Stimulated activated CD8-positive, alpha-beta memory T cell treated with anti-CD3 and anti-CD28 coated beads, Interleukin-4, amount 100 ng/mL, for 24 hours (primary cell): Measurements from ENCODE around the gene DCAF11.

Experiments used
- DNase-seq: peaks from one replicate; pipeline ENCODE4 v3.0.0-alpha.2; 2020; ENCODE audit warnings: low read depth

Gene DCAF11

GRCh38 chr14:24114532-24115421 is at the start of gene DCAF11, which contains the start of gene NRL:
Gene DCAF11, plus strand, starts transcription at chr14:24114777. Its CDS starts 818 bp downstream, at chr14:24115595.
Gene NRL, minus strand, starts transcription at chr14:24114949. Its CDS starts 32,101 bp downstream, at chr14:24082848.
- DNase-seq: peak; percentile 97

DNA sequence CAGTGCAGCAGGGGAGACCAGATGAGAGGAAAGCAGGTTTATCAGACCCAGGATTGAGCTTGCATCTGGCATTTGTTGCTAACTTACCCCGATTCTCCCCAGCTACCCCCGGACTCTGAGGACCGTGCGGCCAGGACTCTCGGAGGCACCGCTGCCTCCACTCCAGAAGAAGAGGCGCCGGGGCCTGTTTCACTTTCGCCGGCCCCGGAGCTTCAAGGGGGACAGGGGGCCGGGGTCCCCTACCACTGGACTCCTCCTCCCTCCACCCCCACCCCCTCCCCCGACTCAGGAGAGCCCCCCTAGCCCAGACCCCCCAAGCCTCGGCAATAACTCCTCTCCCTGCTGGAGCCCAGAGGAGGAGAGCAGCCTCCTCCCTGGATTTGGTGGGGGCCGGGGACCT is 49.7 kb upstream of the DCAF11 start:
- DNase-seq: no peak

DNA sequence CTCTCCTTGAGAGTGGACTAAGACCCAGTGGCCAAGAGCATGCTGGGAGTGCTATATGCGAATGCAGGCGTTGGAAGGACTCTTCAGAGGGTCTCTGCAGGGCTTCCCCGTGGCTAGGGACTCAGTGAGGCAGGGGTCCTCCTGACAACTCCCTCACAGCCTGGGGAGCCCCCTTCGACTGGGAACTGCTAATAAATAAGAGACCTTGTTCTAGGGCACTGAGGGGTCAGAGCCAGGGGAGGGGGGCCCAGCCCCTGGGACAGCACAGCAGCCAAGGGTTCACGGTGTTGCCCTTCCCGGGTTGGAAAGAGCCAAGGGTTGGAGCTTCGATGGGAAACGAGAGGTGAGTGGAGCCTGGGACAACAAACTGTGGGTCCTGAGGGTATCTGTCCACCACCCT is 49.2 kb upstream of the DCAF11 start:
- DNase-seq: no peak

DNA sequence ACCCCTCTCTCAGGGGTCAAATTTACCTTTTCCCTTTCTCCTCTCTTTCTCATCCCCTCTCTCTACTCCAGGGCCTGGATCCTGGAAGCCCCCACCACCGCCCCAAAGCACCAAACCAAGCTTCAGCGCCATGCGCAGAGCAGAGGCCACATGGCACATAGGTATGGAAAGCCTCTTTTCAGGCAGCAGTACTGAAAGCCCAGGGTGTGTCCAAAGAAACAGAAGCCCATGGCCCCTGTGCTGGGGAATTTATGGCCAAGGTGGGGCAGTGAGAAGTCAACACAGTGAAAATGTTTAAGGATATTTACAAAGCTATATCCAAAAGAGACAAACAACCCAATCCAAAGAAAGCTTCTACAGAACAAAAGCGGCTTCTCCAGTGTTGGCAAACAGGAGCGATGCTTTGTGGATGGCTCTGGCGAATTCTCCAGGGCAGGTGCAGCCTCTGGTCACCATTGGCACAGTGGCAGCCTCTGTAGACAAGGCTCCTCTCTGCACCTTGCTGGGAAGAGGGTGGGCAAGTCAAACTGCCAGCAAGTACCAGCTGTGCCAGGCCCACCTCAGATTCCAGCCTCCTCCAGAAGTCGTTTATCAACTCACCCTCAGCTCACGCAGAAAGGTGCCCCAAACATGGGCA is 48.0 kb upstream of the DCAF11 start:
- no peak for DNase-seq

- no peak for DNase-seq
Measured at GRCh38 chr14:24067133-24068082, 47.2 kb upstream of the DCAF11 start.

GRCh38 chr14:24068711-24069410 is 45.7 kb upstream of the DCAF11 start:
- DNase-seq: no peak

- no peak for DNase-seq
Measured at GRCh38 chr14:24069411-24069735, 45.2 kb upstream of the DCAF11 start.

GRCh38 chr14:24070285-24071143 is 44.1 kb upstream of the DCAF11 start:
- no peak for DNase-seq

GRCh38 chr14:24071144-24071697 is 43.4 kb upstream of the DCAF11 start, which contains the start of gene CPNE6:
Gene CPNE6, plus strand, starts transcription at chr14:24071562. Its CDS starts 1,375 bp downstream, at chr14:24072937.
- DNase-seq: peak; percentile 49

- DNase-seq: no peak
Measured at GRCh38 chr14:24071836-24072430, 42.6 kb upstream of the DCAF11 start.

GRCh38 chr14:24072436-24072835 is 42.1 kb upstream of the DCAF11 start:
- no peak for DNase-seq

GRCh38 chr14:24072881-24073877 is 41.4 kb upstream of the DCAF11 start:
- DNase-seq: no peak

DNA sequence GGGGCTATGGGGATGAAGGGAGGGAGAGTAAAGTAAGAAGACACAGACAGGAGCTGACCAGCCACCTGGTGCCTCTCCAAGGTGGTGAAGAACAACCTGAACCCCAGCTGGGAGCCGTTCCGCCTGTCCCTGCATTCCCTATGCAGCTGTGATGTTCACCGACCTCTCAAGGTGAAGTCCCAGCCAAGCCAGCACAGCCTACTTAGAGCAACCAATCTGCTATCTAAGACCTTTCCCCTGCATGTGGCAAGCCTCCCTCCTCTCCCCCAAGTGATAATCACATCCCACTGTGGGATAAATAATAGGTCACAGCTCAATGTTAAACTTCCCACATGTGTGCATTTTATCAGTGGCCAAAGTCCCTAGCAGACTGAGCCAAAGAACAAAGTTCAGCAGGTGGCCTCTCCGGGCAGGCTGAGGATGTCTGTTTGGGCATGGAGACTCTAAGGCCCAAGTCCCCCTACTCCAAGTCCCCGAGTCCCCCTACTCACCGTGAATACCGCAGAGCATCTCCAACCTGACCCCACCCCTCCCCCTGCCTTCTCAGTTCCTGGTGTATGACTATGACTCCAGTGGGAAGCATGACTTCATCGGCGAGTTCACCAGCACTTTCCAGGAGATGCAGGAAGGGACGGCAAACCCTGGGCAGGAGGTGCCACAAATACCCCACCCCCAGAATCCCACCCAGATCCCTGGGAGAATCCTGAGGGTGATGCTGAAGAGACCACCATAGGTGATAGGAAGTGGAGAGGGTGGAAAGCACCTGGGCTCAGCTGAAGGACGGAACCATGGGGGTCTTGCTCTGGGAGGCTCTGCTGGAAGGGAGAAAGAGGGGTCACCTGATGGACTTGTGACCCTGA is 39.7 kb upstream of the DCAF11 start:
- no peak for DNase-seq

- DNase-seq: no peak
Measured at GRCh38 chr14:24075485-24076301, 38.9 kb upstream of the DCAF11 start.

GRCh38 chr14:24076302-24076601 is 38.3 kb upstream of the DCAF11 start:
- no peak for DNase-seq

DNA sequence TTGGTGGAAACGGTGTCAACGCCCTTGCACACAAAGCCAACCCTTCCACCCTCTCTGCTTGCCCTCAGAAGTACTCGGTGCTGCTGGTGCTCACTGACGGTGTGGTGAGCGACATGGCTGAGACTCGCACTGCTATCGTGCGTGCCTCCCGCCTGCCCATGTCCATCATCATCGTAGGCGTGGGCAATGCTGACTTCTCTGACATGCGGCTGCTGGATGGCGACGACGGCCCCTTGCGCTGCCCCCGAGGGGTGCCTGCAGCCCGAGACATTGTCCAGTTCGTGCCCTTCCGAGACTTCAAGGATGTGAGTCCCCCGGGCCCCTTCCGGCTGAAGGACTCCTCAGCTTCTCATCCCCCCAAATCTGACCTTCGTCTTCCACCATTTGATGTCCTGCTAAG is 37.5 kb upstream of the DCAF11 start:
- DNase-seq: no peak

GRCh38 chr14:24078146-24078545 is 36.4 kb upstream of the DCAF11 start:
- no peak for DNase-seq
